GM20431 (cell line): ENCODE measurements around the gene BOLA2B.
"Not testable (repeated sequence)": the region's sequence is repeated elsewhere in the genome, so short reads cannot be mapped to it uniquely, and the experiment has no call there.

ENCODE experiments used
- in situ Hi-C: fragments of 300-500 bp; cut with MseI, MboI; formaldehyde crosslinking; loops from one replicate; pipeline ENCODE4 v1.15.0; 2020; ENCODE audit warnings: low sequenced_read_pairs; ENCODE audit not compliant: unreplicated experiment

Gene BOLA2B

DNA sequence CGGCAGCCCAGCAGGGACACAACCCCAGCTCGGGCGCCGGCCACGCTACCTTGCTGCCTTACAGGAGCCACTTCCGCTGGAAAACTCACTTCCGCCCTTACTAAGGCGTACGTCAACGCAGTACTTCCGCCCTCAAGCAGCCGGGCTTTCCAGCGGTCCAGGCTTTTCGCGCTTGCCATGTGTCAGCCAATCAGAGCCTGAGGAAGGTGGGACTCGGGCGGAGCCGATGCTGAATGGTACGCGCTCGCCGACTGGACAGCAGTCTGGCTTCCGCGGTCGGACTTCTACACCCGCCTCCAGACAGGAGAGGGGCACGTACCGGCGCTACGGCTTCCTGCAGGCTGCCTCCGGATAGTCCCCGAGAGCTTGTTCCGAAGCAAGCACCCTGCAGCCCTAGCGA, at the start of gene BOLA2B, which contains the start of gene SLX1A:
Gene BOLA2B, minus strand, starts transcription at position 52 of the 400 bp plus-strand sequence. CDS start 71 bp downstream, outside the sequence.
Gene SLX1A, plus strand, starts transcription at position 261 of the 400 bp plus-strand sequence. CDS start 210 bp downstream, outside the sequence.
- in situ Hi-C loops: not testable (repeated sequence)

DNA sequence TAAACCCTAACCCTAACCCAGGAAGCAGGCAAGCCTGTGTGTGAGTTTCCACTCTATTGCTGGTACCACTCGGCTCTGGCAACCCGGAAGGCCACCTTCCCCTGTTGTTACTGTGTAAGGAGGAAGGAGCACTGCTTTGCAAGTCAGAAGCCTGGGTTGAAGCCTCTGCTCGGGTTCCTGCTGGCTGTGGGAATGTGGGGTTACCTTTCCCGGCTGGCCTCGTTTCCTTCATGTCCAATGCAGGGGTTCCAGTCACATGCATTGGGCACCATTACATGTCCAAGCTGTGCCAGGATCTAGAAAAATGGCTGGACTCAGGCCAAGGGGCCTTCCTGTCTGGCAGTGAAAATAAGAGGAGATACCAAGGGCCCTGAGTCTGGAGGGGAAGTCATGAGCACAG, 23.6 kb upstream of the BOLA2B start:
- in situ Hi-C loops: not testable (repeated sequence)

DNA sequence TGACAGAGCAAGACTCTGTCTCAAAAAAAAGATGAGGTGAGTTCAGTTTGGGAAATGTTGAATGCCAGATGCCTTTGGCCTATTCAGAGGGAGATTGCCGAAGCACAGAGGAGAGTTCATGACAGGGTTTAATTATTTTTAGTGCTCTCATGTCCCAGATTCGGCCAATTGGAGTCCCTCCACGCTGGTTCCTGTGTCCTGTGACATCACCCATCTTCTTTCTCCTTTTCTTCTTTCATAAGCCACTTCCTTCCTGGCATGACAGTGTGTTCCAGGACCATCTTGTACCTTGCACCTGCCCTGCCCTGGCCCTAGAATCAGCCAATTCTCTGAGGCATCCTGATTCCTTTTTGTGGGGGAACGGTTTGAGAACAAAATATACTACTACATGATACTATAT, 17.9 kb upstream of the BOLA2B start:
- in situ Hi-C loops: not testable (repeated sequence)

DNA sequence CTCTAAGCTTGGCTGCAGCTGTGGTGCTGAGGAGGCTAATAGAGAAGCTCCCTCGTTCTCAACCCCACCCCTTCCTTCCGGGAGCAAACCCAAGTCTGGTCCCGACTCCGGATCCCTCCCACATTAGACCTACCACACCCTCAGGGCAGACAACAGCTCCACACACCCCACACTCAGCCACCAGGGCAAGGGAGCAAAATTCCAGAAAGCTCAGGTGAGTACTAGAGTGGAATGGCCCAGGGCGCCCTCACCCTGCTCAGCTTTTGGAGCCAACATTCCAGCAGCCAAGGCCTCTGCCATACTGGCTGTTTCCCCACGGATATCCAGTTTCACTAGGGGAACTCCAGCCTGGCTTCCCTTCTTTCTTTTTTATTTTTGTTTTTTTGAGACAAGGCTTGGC, 15.6 kb upstream of the BOLA2B start:
- in situ Hi-C loops: not testable (repeated sequence)

DNA sequence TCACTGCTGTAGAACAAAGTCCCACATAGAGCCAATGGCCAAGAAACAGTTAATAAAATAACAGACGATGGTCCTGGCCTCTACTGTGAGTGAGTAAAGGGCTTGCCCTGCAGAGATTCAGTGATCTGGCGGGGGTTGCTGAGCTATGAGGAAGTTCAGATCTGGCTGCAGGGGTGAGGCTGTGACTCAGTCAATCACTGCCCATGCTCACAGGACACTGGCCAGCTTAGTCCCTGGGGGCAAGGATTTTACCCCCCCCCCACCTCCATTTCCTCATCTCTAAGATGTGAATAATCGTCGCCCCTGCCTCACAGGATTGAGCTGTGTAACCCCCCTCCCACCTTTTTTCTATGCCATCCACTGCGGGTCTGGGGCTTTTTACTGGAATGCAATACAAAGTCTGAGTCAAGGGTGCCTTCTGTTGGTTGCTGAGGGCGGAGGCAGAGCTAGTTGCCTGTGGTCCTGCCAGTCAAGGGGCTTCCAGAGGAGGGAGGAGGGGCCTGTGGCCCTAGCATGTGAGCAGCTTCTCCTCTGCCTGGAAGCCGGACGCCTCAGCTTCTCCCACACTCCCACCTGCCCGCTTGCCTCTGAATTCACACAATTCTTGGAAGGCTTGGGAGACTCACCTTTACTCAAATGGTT, 13.7 kb upstream of the BOLA2B start:
- in situ Hi-C loops: not testable (repeated sequence)

DNA sequence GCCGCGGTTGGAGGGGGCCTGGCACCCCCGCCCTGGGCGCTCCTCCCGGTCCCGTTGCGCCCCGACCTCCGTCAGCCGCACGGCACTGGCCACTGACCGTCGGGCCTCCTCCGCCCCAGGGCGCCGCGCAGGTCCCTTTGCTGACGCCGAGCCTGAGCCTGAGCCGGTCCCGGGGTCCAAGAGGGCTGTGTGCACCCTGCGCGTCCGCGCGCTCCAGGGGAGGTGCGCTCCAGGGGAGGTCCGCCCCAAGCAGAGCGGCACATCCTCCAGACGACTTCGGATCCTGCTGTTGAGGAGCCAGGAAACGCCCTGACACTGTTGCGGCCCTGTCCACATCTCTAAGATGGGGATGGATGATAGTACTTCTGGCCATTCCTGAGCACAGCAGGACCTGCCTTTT, 12.8 kb upstream of the BOLA2B start:
- in situ Hi-C loops: not testable (repeated sequence)

DNA sequence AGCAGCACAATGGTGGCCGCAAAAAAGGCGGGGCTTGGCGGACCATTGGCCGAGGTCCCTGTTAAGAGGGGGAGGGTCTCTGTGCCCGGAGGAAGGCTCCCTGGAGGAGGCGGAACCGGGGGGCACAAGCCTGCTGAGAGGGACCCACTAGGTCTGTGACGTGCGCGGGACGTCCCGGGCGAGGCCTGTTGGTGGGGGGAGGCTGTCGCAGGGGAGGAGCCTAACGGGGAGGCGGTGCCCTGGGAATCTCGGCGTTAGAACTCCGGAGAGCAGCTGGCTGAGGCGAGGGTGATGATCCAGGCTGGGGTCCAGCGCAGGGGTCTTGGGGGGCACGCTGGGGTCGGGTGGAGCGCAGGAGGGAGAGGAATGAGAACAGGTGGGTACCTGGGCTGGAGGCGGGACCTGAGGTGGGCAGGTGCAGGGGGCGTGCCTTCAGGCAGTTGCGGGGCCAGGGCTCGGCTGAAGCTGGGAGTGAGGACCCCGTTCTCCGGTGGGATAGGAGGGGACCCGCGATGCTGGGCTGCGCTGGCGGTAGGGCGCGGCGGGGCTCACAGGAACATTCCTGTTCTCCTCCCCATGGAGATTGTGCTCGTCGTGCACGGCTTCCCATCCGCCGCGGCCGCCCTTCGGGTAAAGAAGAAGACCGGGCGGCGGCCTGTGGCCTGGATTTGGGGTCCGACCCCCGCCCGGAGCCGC, 12.2 kb upstream of the BOLA2B start:
- in situ Hi-C loops: not testable (repeated sequence)

DNA sequence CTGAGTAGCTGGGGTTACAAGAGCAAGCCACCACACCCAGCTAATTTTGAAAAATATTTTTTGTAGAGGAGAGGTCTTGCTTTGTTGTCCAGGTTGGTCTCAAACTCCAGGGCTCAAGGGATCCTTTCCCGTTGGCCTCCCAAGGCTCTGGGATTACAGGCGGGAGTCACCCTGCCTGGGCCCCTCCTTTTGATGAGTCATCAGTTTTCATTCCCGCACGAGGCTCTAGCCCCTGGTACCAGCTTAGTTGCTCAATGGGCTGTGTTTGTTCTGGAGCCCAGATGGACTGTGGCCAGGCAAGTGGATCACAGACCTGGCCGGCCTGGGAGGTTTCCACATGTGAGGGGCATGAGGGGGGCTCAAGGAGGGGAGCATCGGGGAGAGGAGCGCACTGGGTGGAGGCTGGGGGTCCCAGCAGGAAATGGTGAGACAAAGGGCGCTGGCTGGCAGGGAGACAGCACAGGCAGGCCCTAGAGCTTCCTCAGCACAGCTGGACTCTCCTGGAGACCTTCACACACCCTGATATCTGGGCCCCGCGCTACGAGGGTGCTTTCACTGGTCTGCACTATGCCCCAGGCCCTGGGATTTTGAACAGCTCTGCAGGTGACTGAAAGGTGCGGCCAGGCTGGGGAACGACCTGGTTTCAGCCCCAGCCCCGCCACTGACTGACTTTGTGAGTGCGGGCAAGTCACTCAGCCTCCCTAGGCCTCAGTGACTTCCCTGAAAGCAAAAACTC, 6.3 kb upstream of the BOLA2B start:
- in situ Hi-C loops: not testable (repeated sequence)

DNA sequence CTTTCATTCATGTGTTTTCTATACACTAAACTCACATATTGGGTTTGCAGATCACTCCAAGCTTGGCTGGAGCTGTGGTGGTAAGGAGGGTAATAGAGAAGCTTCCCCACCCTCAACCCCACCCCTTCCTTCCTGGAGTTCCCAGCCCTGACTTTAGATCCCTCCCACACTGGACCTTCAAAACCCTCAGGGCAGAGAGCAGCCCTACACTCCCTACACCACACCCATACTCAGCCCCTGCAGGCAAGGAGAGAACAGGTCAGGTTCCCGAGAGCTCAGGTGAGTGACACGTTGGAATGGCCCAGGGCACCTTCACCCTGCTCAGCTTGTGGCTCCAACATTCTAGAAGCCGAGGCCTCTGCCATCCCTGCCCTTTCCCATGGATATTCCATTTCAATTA, 5.6 kb upstream of the BOLA2B start, which contains the start of gene SULT1A3:
Gene SULT1A3, plus strand, starts transcription at position 207 of the 400 bp plus-strand sequence. CDS start 1,474 bp downstream, outside the sequence.
- in situ Hi-C loops: not testable (repeated sequence)

DNA sequence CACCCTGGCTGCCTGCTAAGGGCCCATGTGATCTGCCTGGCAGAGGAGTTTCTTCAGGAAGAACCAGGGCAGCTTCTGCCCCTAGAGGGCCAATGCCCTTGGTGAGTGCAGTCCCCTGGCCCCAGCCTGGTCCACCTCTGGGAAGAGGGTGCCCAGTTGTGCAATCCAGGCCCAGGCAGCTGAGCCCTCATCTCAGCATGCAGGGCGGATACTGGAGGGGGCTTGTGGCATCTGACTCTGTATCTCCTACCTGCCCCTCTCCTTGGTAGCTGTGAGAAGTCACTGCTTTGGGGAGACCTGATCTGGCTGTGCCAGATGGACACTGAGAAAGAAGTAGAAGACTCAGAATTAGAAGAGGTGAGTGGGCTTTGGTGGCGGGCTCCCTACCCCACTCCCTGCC, 3.5 kb upstream of the BOLA2B start:
- in situ Hi-C loops: not testable (repeated sequence)

DNA sequence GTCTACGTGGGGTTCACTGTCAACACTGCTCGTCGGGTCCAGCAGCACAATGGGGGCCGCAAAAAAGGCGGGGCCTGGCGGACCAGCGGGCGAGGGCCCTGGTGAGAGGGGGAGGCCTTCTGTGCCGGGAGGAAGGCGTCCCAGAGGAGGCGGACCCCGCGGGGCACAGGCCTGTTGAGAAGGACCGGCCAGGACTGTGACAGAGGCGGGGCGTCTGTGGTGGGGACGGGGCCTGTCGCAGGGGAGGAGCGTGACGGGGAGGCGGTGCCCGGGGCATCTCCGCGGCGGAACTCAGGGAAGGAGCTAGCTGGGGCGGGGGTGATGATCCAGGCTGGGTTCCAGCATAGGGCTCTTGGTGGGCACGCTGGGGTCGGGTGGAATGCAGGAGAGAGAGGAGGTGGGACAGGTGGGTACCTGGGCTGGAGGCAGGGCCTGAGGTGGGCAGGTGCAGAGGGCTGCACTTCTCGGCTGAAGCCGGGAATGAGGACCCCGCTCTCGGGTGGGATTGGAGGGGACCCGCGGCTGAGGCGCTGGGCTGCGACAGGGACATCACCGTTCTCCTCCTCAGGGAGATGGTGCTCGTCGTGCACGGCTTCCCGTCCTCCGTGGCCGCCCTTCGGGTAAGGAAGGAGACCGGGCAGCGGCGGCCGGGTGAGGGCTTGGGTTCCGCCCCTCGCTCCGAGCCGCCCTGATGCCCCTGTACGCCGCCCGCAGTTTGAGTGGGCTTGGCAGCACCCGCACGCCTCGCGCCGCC, 883 bp upstream of the BOLA2B start:
- in situ Hi-C loops: not testable (repeated sequence)

DNA sequence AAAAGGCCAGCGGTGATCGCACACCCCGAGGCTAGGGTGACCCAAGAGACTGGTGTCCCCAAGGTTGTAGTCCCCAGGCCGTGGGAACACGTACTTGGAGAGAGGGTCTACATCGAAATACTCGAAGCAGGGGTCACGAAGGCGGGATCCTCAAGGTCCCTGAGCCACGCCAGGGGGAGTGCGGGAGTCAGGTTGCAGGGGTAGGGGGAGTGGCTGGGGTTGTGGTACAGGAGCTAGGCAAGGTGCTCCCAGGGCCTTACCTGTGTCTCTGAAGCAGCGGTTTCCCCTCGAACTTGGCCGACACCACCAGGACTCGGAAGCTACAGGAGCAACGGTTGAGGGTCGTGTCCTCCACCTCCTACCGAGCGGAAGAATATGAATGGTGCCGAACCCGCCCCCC, 368 bp downstream of the BOLA2B start:
- in situ Hi-C loops: not testable (repeated sequence)

DNA sequence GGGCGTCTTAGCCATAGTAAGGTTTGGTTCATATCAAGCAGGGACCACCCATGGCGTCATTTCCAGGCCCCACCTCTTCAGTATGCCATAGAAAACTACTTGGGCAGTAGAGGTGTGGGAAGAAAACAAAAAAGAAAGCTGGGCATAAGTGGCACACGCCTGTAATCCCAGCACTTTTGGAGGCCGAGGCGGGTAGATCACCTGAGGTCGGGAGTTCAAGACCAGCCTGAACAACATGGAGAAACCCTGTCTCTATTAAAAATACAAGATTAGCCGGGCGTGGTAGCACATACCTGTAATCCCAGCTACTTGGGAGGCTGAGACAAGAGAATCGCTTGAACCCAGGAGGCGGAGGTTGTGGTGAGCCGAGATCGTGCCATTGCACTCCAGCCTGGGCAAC, 2.3 kb downstream of the BOLA2B start:
- in situ Hi-C loops: not testable (repeated sequence)

DNA sequence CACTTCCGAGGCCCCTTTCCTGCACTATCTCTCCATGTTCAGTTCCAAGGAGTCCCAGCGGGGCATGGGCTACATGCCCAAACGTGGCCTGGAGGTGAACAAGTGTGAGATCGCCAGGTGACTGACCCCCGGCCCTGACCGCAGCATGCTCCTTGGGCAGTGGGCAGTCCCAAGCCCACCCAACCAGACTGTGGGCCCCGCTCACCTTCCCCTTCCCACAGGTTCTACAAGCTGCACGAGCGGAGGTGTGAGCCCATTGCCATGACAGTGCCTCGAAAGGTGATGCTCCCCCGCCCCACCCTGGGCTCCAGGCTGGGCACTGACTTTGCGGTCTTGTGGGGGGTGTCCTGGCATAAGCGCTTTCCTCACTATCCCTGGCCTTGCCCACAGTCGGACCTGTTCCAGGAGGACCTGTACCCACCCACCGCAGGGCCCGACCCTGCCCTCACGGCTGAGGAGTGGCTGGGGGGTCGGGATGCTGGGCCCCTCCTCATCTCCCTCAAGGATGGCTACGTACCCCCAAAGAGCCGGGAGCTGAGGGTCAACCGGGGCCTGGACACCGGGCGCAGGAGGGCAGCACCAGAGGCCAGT, 5.4 kb downstream of the BOLA2B start:
- in situ Hi-C loops: no loop called here

DNA sequence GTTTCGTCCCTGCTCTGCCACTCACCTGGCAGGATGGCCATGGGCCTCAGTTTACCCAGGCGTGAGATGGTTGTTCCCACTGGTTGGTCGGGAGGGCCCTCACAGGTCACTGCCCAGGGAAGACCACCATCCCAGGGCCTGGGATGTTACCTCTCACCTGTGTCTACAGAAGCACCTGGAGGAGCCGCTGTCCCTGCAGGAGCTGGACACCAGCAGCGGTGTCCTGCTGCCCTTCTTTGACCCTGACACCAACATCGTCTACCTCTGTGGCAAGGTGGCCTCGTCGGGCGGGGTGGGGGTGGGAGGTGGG, 6.0 kb downstream of the BOLA2B start:
- in situ Hi-C loops: no loop called here

DNA sequence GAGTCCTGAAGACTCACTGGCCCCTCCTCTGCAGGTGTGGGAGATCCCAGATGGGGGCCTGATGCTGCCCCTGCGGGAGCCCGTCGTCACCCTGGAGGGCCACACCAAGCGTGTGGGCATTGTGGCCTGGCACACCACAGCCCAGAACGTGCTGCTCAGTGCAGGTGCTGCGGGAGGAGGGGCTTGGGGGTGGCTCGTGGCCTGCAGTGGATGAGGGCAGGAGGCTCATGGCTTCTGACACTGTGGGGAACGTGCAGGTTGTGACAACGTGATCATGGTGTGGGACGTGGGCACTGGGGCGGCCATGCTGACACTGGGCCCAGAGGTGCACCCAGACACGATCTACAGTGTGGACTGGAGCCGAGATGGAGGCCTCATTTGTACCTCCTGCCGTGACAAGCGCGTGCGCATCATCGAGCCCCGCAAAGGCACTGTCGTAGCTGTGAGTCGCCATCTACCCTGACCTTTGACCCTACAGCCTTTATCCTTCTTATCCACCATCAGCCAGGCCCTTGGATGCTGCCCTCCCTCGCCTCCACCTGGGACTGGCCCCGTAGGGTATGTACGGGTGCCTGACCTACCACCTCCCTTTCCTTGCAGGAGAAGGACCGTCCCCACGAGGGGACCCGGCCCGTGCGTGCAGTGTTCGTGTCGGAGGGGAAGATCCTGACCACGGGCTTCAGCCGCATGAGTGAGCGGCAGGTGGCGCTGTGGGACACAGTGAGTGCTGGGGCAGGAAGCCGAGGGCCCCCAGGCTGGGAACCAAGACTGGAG, 6.5 kb downstream of the BOLA2B start:
- in situ Hi-C loops: no loop called here

DNA sequence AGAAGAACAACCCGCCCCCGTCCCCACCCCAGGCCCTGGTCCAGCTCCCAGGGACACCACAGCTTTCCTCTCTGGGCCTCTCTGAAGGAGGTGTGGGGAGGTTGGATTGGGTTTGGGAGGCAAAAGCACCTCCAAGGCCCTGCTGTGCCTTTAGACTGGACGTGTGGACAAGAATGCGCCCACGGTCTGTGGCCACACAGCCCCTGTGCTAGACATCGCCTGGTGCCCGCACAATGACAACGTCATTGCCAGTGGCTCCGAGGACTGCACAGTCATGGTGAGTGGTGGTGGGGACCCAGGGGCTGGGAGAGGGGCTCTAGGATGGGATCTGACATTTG, 7.1 kb downstream of the BOLA2B start:
- in situ Hi-C loops: no loop called here

DNA sequence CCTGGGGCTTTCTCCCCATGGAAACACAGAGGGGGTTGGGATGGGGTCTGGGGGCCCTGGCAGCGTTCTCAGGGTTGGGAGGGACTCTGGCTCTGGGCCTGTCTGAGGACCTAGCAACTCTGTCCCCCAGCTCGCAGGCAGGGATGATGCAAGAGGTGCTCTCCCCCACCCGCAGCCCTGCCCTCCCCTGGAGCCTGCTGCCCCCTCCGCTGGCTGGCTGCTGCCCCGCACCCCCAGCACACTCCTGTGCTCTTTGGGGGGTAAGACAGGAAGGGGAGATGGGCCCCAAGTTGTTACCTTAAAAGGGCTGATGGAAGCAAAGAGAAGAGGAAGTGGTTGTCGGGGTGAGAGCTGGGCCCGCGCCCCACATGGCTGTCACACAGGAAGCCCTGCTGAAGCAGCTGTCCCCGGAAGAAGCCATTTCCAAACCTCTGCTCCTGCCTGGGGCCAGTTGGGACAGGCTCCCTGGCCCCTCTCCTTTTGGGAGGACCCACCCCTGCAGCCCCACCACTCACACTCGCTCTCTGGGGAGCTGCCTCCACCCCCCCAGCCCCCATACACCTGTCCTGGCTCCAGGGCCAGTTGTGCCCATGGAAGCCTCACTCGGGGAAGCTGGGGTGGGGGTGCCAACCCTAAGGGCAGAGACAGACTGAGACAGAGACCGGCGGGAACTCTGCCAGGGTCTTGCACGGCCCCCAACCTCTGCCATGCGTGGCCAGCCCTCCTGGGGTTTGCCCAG, 7.6 kb downstream of the BOLA2B start:
- in situ Hi-C loops: no loop called here
